Motor neuron (in vitro differentiated cells): Measurements from ENCODE around the gene RFC3. TPM values are rescaled to one million over a fixed set of nuclear protein-coding genes. Genes with fewer than 3 reads are reported as not detected.

ENCODE experiments used
- ATAC-seq, 8 experiments: fragments of 200-7000 bp; cut with Tn5 transposase; replicated peaks in 6 of 8; 2 replicates each; pipeline ENCODE4 v1.8.0; 2021; ENCODE audit warnings: mild to moderate bottlenecking in 8 of 8, moderate library complexity in 8 of 8
- H3K27ac ChIP-seq, 2 donors: fragments of 250-450 bp; sonication (Bioruptor Pico); 2 replicates each; pipeline ENCODE4 v1.9.0; 2021; ENCODE audit warnings: antibody characterized with exemption in 2 of 2, mild to moderate bottlenecking in 2 of 2, moderate library complexity in 1 of 2
- H3K4me1 ChIP-seq, 2 donors: fragments of 250-450 bp; sonication (Bioruptor Pico); replicated peaks in 1 of 2; 2 replicates each; pipeline ENCODE4 v1.6.1; 2021; ENCODE audit warnings: antibody characterized with exemption in 2 of 2, mild to moderate bottlenecking in 2 of 2, moderate library complexity in 1 of 2
- H3K4me3 ChIP-seq, 5 donors: fragments of 250-450 bp; sonication (Bioruptor Pico); 2 replicates each; pipeline ENCODE4 v1.9.0; 2021; ENCODE audit warnings: antibody characterized with exemption in 5 of 5, mild to moderate bottlenecking in 5 of 5, moderate library complexity in 4 of 5
- WGBS, 10 experiments: fragments of 450-650 bp; shearing (Covaris generic); methylation state at CpG; one replicate each; pipeline ENCODE4 v1.0.0; 2022; 5-methylcytosine and 5-hydroxymethylcytosine counted together
- in situ Hi-C, 9 experiments: fragments of 400-800 bp; cut with MboI; loops; one replicate each; pipeline ENCODE4 v1.15.0; 2021; ENCODE audit warnings: low sequenced_read_pairs in 9 of 9, low pct_unique_long_range_greater_than_20kb in 2 of 9; ENCODE audit not compliant: unreplicated experiment in 9 of 9
- total RNA-seq, 8 experiments: library from RNA; unstranded; fragments of 300-600 nt; gene quantifications; 2 replicates each; pipeline versions ENCODE4 v1.2.3 to v1.2.4, GENCODE V29; 2022

The RFC3 gene
- total RNA-seq, 8 experiments from 2014 or later = 5.3 to 48.1 (median 9.7) TPM

DNA sequence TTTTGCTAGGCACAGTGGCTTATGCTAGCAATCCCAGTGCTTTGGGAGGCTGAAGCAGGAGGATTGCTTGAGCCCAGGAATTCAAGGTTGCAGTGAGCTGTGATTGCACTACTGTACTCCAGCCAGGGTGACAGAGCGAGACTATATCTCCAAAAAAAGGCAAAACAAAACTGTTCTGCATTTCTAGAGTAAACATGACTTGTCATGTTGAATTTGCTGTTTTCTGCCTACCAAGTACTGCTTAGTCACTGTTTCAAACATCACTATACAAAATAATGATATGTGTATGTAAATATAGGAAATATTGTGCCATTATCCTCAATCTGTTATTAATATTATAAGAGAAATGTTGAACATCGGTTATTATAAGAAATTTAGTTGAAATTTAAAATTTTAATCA lies 9.2 kb downstream of the RFC3 start:
- Histone ChIP-seq H3K4me3 (no peak overlapping the region), H3K27ac (no peak overlapping the region), H3K4me1 (no peaks in the 10 kb centered on the region)
- in situ Hi-C loops = no loop called here
- 91 to 100% (median 100%) methylated on average over 1 to 2 of the region's 2 CpGs; no CpG with 5 or more reads in 1 of the 10 experiments for WGBS, 10 experiments
- no peak for ATAC-seq

DNA sequence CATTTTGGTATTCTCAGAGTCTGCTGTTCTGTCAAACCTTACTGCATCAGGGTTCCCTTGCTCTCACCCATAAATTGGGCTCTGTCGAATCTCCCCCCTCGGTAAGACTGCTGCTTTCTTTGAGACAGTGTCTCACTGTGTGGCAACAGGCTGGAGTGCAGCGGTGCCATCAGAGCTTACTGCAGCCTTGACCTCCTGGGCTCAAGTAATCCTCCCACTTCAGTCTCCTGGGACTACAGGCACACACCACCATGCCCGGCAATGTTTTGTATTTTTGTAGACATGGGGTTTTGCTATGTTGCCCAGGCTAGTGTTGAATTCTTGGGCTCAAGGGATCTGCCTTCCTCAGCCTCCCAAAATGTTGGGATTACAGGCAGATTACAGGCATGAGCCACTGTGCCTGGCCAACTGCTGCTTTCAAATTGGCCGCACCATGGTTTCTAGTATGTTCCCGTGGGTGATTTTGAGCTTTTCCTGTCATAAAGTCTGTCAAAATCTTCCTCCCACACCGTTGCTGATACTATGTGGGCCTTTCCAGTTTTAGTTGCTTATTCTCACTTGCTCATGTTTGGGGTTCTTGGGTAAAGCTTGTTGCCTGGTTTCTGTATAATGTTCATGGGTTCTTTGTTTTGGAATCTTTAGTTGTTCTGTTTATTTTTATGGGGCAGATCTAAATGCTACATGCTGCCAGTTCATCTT lies 10.6 kb downstream of the RFC3 start:
- 88 to 100% (median 96%) methylated on average over 1 to 6 of the region's 7 CpGs; no CpG with 5 or more reads in 1 of the 10 experiments for WGBS, 10 experiments
- no peak overlapping the region for H3K27ac ChIP-seq
- no peaks in the 10 kb centered on the region for H3K4me1 ChIP-seq
- H3K4me3 ChIP-seq = no peak overlapping the region
- in situ Hi-C loops = no loop called here
- ATAC-seq = no peak

DNA sequence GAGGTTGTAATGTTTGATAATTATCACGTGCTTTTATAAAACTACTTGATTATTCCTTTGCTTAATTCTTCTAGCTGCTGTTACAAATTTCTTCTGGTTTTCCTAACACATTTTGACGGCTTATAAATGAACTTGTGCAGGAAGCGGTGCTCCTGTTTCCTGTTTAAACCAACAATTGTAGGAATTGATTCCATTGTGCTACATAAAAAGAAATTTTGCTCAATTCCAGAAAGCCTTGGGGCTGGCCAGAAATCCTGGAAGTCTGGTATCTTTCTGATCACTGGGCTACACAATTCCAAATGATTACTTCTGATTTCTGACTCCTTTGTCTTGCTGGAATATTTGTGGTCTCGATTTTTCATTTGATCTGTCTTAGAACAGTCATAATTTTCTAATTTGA lies 14.9 kb downstream of the RFC3 start:
- 69 to 100% (median 100%) methylated on average over 1 to 4 of the region's 4 CpGs for WGBS, 10 experiments

DNA sequence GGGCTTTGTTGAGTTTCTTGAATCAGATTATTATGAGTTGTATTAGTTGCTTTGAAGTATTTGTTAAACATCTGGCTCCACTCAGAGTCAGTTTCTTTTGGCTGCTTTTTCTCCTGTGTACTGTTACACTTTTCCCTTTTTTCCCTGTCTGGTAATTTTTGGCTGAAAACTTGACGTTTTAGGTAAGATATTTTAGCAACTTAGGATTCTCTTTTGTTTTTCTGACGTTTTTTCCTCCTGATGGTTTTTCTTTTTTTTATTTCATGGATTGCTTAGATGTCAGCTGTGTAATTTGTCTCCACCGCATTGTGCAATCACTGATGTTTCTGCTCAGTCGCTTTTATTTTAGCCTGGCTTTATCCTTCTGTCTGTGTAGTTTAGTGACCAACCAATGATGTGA lies 20.7 kb downstream of the RFC3 start:
- H3K27ac ChIP-seq = no peak overlapping the region
- peak in 2 of 8 experiments; percentile 33 to 36 for ATAC-seq
- in situ Hi-C loops = no loop called here
- no peak overlapping the region for H3K4me3 ChIP-seq
- no peaks in the 10 kb centered on the region for H3K4me1 ChIP-seq
- 10 to 70% (median 62%) methylated on average over 3 to 4 of the region's 4 CpGs for WGBS, 10 experiments

More for the DNA sequence above, 14.9 kb downstream of the RFC3 start:
- Histone ChIP-seq H3K27ac (no peak overlapping the region), H3K4me1 (no peaks in the 10 kb centered on the region), H3K4me3 (no peak overlapping the region)
- in situ Hi-C loops = no loop called here
- no peak for ATAC-seq

DNA sequence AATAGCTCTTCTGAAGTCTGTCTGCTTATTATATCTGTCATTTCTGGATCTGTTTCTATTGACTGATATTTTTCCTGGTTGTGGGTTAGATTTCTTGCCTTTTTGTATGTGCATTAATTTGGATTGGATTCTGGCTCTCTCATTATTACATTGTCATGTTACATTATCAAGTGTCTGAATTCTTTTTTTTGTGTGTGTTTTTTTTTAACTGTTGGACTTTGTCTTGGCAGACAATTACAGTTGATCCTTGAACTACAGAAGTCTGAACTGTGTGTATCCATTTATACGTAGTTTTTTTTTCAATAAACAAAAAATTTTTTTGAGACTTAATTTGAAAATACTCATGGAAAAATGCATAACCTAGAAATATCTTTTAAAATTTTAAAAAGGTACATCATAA lies 22.5 kb downstream of the RFC3 start:
- in situ Hi-C loops = no loop called here
- WGBS, 10 experiments = 80 to 100% (median 100%) methylated on average over 1 of the region's 1 CpG
- Histone ChIP-seq H3K27ac (no peak overlapping the region), H3K4me1 (no peaks in the 10 kb centered on the region), H3K4me3 (no peak overlapping the region)
- ATAC-seq = no peak

DNA sequence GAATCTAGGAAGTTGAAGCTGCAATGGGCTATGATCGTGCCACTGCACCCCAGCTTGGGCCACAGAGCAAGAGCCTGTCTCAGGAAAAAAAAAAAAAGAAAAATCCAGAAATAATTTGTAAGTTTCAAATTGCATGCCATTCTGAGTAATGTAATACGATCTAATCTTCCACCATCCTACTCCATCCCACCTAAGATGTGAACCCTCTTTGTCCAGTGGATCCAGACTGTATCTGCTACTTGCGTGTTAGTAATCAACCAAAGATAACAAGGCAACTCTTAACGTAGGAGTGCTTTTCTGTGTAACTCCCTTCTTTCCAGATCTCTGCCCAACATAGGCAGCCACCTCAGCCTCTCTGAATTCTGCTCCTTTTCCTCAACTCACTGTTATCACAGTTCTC lies 24.3 kb downstream of the RFC3 start:
- Histone ChIP-seq H3K27ac (no peak overlapping the region), H3K4me1 (no peaks in the 10 kb centered on the region), H3K4me3 (no peak overlapping the region)
- in situ Hi-C loops = no loop called here
- WGBS, 10 experiments = 68 to 100% (median 87%) methylated on average over 1 to 4 of the region's 4 CpGs; no CpG with 5 or more reads in 1 of the 10 experiments
- no peak for ATAC-seq

DNA sequence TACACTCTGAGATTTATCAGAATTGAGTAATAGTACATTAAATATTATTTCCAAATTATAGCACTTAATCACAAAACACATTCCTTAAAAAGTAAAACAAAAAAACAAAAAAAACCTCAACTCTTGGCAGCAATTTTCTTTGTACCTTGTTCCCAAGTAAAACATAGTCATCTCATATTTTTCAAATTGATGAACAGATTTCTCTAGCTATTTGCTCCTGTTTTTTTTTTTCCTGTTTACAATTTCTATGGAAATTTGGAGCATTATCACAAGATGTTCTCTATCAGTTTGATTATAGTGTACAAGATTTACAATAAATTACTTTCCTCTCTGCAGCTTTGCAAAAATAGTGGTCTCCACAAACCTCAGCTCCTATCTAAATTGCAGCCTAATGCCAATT lies 25.0 kb downstream of the RFC3 start:
- no peak overlapping the region for H3K27ac ChIP-seq
- in situ Hi-C loops = no loop called here
- ATAC-seq = no peak
- no peak overlapping the region for H3K4me3 ChIP-seq
- H3K4me1 ChIP-seq = no peaks in the 10 kb centered on the region

DNA sequence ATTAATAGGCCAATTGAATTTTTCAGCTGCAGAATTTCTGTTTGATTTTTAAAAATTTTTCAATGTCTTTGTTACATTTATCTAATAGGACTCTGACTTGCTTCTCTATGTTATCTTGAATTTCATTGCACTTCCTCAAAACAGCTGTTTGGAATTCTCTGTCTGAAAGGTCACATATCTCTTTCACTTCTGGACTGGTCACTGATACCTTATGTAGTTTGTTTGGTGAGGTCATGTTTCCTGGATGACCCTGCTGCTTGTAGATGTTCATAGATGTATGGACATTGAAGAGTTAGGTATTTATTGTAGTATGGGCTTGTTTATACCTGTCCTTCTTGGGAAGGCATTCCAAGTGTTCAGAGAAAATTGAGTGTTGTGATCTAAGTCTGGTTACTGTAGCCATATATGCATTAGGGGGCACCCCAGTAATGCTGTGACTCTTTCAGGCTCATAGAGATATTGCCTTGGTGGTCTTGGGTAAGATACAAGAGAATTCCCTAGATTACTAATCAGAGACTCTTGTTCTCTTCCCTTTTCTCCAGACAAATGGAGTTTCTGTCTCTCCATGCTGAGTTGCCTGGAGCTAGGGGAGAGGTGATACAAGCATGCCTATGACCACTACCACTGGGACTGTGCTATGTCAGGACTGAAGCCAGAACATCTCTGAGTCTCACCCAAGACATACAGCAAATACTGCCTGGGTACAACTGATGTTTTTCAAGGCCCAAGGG lies 27.8 kb downstream of the RFC3 start:
- Histone ChIP-seq H3K4me3 (no peak overlapping the region), H3K27ac (no peak overlapping the region), H3K4me1 (no peaks in the 10 kb centered on the region)
- in situ Hi-C loops = no loop called here
- ATAC-seq = no peak

DNA sequence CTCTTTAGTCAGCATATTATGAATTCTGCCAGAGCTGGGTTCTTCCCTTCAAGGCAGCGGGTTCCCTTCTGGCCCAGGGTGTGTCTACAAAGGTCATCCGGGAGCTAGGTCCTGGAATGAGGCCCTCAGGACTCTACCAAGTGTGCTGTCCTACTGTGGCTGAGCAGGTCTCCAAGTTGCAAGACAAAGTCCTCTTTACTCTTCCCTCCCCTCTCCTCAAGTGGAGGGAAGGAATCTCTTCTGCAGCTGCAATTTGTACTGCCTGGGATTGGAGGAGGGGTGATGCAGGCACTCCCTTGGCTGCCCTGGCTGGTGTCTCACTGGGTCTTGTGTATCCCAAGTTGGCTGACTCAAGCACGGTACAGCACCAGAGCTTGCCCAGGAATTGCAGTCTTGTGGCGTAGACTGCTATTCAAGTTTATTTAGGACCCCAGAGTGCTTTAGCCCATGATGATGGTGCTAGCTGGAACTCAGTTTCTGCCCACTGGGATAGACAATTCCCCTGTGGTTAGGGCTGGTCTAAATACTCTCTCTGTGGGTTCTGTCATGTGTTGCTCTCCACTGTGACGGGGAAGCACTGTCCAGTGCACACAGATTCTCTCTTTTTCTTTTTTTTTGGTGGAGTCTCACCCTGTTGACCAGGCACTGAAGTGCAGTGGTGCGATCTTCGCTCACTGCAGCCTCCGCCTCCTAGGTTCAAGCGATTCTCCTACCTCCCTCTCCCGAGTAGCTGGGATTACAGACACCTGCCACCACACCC lies 28.5 kb downstream of the RFC3 start:
- 87 to 100% (median 96%) methylated on average over 1 to 9 of the region's 10 CpGs; no CpG with 5 or more reads in 1 of the 10 experiments for WGBS, 10 experiments
- ATAC-seq = peak in 3 of 8 experiments; percentile 67 to 76 (median 68)
- in situ Hi-C loops = no loop called here

DNA sequence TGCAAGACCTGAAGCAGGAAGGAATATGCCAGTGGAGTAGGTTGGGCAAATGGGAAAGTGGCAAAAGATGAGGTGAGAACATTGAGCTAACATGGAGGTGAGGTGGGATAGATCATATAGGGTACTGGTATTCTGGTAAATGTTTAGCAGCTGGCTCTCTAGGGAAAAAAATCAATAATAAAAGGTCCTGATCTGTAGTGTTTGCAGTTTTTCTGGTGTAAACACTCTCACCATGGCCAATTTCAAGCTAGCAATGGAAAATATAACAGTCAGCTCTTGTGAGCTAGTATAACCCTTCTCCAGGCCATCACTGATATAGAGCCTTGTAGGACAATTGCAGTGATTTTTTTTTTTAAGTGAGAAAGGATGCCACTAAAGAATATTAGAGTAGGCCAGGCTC lies 31.3 kb downstream of the RFC3 start:
- no peak for ATAC-seq
- in situ Hi-C loops = no loop called here

More for the DNA sequence above, 28.5 kb downstream of the RFC3 start:
- Histone ChIP-seq H3K27ac (no peak overlapping the region), H3K4me3 (no peak overlapping the region), H3K4me1 (no peaks in the 10 kb centered on the region)

DNA sequence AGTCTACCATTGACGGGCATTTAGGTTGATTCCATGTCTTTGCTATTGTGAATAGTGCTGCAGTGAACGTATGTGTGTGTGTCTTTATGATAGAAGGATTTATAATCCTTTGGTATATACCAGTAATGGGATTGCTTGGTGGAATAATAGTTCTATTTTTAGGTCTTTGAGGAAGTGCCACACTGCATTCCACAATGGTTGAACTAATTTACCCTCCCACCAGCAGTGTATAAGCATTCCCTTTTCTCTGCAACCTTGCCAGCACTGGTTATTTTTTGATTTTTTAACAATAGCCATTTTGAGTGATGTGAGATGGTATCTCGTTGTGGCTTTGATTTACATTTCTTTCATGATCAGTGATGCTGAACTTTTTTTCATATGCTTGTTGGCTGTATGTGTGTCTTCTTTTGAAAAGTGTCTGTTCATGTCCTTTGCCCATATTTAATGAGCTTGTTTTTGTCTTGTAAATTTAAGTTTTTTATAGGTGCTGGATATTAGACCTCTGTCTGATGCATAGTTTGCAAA lies 37.5 kb downstream of the RFC3 start:
- no peak for ATAC-seq
- in situ Hi-C loops = no loop called here
- Histone ChIP-seq H3K4me1 (no peaks in the 10 kb centered on the region), H3K27ac (no peak overlapping the region), H3K4me3 (no peak overlapping the region)
- 61 to 100% (median 92%) methylated on average over 1 to 3 of the region's 3 CpGs; no CpG with 5 or more reads in 1 of the 10 experiments for WGBS, 10 experiments

More for the DNA sequence above, 31.3 kb downstream of the RFC3 start:
- Histone ChIP-seq H3K4me1 (no peaks in the 10 kb centered on the region), H3K4me3 (no peak overlapping the region), H3K27ac (no peak overlapping the region)

DNA sequence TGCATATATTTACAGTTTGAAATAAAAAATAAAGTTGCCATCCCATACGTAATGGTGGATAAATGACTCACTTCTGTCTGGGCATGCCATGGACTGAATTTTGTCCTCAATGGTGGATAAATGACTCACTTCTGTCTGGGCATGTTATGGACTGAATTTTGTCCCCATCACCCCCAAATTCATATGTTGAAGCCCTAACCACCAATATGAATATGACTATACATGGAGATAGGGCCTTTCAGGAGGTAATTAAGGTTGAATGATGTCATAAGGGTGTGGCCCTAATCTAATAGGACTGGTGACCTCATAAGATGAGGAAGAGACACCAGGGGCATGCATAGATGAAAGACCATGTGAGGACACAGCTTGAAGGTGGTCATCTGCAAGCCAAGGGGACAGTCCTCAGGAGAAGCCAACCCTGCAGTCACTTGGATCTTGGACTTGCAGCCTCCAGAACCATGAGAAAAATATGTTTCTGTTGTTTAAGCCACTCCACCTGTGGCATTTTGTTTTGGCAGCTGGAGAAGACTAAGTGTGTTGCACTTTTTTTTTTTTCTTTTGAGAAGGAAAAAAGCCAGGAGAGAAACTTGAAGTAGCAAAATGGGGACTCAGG lies 41.8 kb downstream of the RFC3 start:
- in situ Hi-C loops = no loop called here
- H3K4me3 ChIP-seq = no peak overlapping the region
- H3K4me1 ChIP-seq = no peaks in the 10 kb centered on the region
- H3K27ac ChIP-seq = no peak overlapping the region
- peak in 3 of 8 experiments; percentile 29 to 69 (median 49) for ATAC-seq
- WGBS, 10 experiments = 0 to 100% (median 100%) methylated on average over 1 of the region's 1 CpG; no CpG with 5 or more reads in 3 of the 10 experiments

DNA sequence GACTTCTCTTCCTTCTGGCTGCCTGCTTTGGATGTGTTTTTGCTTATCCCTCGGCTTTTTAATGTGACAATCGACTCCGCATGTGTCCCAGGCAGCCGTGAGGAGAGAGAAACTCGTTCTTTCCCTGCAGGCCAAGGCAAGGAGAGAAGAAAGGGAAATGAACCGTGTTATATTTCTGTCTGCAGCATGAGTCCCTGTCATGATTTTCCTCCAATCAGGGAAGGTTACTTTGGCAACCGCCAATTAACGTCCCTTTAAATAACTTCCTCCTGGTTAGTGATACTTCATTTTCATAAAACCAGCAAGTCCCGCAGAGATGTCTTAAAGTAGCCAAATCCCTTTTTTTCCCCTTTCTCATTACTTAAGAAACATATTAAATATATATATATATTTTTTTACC lies 42.6 kb downstream of the RFC3 start:
- no peaks in the 10 kb centered on the region for H3K4me1 ChIP-seq
- H3K27ac ChIP-seq = no peak overlapping the region
- H3K4me3 ChIP-seq = no peak overlapping the region
- WGBS, 10 experiments = 45 to 95% (median 84%) methylated on average over 2 to 9 of the region's 9 CpGs; no CpG with 5 or more reads in 2 of the 10 experiments
- ATAC-seq = no peak
- in situ Hi-C loops = no loop called here
